HFF-Myc (cell line): ENCODE measurements around the gene PRTFDC1.

Source experiments
- DNase-seq: peaks from one replicate; pipeline ENCODE4 v3.0.0-alpha.2; 2011; ENCODE audit warnings: low read depth; ENCODE audit errors: extremely low read depth
- H3K4me3 ChIP-seq: replicated peaks from 2 replicates; pipeline ENCODE4 v1.5.1; 2011; ENCODE audit warnings: low read depth, mild to moderate bottlenecking, control low read depth, low read length
- CTCF ChIP-seq: IDR thresholded peaks from 2 replicates; pipeline ENCODE4 v1.5.1; 2012; ENCODE audit warnings: mild to moderate bottlenecking, low read depth, low read length, control low read depth; ENCODE audit errors: missing control alignments

PRTFDC1 gene

GRCh38 chr10:24968349-24968748 is 15.9 kb upstream of the PRTFDC1 start:
- TF ChIP-seq CTCF: no peak
- H3K4me3 ChIP-seq: no peak overlapping the region
- DNase-seq: no peak

- no peak for TF ChIP-seq CTCF
- H3K4me3 ChIP-seq: no peak overlapping the region
- DNase-seq: no peak
Observed at GRCh38 chr10:24966962-24967481, 14.6 kb upstream of the PRTFDC1 start.

- DNase-seq: no peak
- H3K4me3 ChIP-seq: no peak overlapping the region
- no peak for TF ChIP-seq CTCF
Observed at GRCh38 chr10:24965051-24965450, 12.6 kb upstream of the PRTFDC1 start.

GRCh38 chr10:24963521-24964041 is 11.2 kb upstream of the PRTFDC1 start:
- TF ChIP-seq CTCF: no peak

GRCh38 chr10:24962995-24963394 is 10.6 kb upstream of the PRTFDC1 start:
- TF ChIP-seq CTCF: no peak
- DNase-seq: no peak
- no peak overlapping the region for H3K4me3 ChIP-seq

More at GRCh38 chr10:24963521-24964041, 11.2 kb upstream of the PRTFDC1 start:
- no peak for DNase-seq
- no peak overlapping the region for H3K4me3 ChIP-seq

GRCh38 chr10:24961582-24961981 is 9.2 kb upstream of the PRTFDC1 start:
- no peak for DNase-seq
- H3K4me3 ChIP-seq: no peak overlapping the region
- TF ChIP-seq CTCF: no peak

GRCh38 chr10:24959382-24959730 is 7.0 kb upstream of the PRTFDC1 start:
- DNase-seq: no peak
- H3K4me3 ChIP-seq: no peak overlapping the region
- no peak for TF ChIP-seq CTCF
